ENCODE data around the gene DMRTA1.
"Not testable (repeated sequence)": the region's sequence is repeated elsewhere in the genome, so short reads cannot be mapped to it uniquely, and the experiment has no call there.

DMRTA1 gene

GRCh38 chr9:22446589-22446949 is at the start of gene DMRTA1:
TSS of gene DMRTA1 (plus strand) at chr9:22446824. CDS start at chr9:22447066, 242 bp downstream.
- peak in 1 of 3 experiments; percentile 30 for DNase-seq

DNA sequence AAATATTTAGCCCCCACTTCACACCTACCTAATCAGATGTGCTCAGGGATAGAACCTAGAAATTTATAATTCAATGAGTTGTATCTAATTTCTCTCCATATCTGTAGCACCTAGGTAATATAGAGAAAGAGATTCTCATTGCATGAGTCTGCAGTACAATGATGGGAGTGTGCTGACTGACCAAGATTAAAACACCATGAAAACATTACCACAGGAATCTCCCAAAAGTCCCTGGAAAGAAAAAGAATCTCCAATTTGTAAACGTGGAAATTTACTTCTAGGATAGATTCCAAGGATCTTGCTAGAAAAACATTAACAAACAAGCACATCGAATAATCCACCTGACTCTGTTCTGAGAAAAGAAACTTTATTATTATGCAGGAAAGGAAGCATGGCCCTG is 45.0 kb upstream of the DMRTA1 start:
- no peak for DNase-seq

- DNase-seq = no peak
Measured at GRCh38 chr9:22405869-22406659, 40.6 kb upstream of the DMRTA1 start.

DNA sequence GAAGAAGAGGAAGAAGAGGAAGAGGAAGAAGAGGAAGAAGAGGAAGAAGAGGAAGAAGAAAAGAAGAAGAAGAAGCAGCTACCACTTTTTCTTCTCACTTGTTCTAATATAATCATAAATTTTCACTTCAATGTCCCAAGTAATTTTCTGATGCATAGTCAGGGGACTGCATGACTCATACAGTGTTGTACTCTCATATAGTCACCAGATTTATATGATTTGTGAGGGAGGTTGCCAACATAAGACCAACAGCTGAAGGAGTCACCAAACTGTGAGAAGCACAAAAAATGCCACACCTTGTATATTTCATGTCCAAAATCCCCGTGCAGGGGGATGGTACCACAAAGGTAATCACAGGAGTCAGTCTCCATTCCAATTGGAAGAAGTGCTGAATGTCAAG is 32.7 kb upstream of the DMRTA1 start:
- no peak for DNase-seq

DNA sequence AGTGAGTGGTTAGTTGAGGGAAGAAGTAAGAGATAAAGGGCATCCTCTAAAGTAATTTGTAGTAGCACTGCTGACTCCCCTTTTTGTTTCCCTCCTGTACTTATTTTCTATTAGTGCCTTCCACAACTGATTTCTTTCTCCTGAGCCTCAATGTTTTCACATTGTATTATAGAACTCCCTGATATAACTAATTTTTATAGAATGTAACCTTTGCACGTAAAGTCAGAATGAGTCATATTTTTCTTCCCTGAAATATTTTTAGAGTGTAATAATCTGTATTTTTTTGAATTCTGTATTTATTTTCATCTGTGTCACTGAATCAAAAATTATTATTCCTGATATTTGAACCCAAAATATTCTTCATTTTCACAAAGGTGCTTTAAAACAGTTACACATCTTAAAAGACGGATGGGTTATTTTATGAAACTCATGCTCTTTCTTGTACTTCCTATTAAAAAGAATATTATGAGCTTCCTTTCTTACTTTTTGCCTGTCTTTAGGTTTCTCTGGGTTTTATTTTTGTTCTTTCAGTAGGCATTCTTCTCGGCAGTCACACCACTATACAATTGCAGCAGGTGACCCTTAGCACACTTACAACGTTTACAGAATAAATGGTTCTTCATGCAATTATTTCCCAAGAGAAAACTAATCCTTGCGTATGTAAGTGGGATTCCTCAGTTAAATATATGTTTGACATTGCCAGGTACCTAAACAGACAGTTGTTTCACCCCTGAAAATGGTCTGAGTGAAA is 30.5 kb upstream of the DMRTA1 start:
- DNase-seq = no peak

GRCh38 chr9:22416692-22417060 is 29.9 kb upstream of the DMRTA1 start:
- DNase-seq = no peak

GRCh38 chr9:22423566-22423965 is 23.1 kb upstream of the DMRTA1 start:
- DNase-seq = no peak

DNA sequence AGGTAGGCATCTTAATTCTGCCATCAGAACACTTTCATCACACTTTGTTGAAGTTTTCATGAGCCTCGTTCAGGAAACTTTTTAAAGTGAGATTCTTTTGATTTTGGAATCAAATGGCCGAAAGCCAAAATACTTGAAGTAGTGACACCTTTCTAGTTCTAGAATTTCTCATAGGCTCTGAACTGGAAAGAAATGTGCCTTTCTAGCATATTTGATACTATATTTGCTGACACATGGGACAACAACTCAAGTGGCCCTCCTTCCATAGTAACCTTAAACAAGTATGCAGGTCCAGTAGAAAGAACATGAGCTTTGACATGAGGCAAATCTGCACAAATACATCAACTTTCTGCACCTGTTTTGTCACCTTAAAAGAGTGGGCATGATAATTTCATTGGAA is 22.0 kb upstream of the DMRTA1 start:
- no peak for DNase-seq

GRCh38 chr9:22425551-22425950 is 21.1 kb upstream of the DMRTA1 start:
- DNase-seq = no peak

DNA sequence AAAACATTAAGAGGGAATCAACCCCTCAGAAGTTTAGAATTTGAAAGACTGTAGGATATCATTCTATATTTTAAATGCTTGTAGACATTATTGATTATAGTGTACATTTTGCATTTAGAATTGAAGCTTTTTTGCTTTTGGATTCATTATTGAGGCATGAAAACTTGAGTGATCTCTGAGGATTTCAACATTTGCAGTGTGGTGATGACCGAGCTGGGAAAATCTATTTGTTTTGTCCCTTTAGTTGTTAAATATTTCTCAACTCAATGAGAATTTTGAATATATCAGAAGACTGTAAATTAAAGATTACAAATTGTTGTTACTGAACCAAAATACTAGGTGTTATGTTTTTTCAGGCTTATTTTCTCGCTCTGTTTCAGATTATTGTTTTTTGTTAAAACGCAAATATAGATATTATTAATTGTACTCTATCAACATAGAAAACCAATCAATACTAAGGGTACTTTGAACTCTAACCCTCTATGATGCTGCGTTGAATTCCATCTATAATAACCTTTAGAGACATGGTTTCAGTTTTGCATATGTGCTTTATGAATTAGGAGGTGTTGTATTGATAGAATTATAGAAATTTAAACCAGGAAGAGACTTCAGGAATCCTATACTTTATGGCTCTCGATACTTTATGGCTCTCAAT is 19.3 kb upstream of the DMRTA1 start:
- DNase-seq = no peak

DNA sequence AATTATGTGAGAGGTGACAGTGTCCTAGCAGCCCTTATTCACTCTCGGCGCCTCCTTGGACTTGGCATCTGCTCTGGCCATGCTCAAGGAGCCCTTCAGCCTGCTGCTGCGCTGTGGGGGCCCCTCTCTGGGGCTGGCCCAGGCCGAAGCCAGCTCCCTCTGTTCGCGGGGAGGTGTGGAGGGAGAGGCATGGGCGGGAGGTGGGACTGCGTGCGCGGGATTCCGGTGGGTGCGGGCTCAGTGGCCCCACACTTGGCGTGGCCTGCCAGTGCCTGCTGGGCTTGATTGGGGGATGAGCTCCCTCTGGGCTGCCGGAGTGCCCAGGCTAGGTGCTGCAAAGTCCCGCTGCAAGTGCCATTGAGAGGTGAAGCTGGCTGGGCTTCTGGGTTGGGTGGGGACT is 12.9 kb upstream of the DMRTA1 start:
- no peak for DNase-seq

- not testable (repeated sequence) for DNase-seq
Measured at GRCh38 chr9:22435252-22435651, 11.4 kb upstream of the DMRTA1 start.

- not testable (repeated sequence) for DNase-seq
Measured at GRCh38 chr9:22437461-22438067, 9.1 kb upstream of the DMRTA1 start.

GRCh38 chr9:22440841-22441240 is 5.8 kb upstream of the DMRTA1 start:
- no peak for DNase-seq

DNA sequence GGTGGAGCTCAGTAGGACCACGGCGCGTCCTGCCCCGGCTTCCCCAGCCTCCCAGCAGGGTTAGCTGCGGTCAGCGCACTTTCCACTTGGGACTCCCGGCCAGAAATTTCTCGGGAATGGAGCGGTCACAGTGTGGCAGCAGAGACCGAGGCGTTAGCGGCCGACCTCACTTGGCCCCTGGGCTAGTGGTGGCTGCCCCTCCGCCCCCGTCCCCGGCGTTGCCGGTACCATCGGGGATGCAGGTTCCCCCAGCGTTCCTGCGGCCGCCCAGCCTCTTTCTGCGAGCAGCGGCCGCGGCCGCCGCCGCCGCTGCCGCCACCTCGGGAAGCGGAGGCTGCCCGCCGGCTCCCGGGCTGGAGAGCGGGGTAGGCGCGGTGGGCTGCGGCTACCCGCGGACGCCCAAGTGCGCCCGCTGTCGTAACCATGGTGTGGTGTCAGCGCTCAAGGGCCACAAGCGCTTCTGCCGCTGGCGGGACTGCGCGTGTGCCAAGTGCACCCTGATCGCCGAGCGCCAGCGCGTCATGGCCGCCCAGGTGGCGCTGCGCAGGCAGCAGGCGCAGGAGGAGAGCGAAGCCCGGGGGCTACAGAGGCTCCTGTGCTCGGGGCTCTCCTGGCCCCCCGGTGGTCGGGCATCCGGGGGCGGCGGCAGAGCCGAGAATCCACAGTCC is 460 bp downstream of the DMRTA1 start:
- peak; percentile 21 to 56 (median 32) for DNase-seq

DNA sequence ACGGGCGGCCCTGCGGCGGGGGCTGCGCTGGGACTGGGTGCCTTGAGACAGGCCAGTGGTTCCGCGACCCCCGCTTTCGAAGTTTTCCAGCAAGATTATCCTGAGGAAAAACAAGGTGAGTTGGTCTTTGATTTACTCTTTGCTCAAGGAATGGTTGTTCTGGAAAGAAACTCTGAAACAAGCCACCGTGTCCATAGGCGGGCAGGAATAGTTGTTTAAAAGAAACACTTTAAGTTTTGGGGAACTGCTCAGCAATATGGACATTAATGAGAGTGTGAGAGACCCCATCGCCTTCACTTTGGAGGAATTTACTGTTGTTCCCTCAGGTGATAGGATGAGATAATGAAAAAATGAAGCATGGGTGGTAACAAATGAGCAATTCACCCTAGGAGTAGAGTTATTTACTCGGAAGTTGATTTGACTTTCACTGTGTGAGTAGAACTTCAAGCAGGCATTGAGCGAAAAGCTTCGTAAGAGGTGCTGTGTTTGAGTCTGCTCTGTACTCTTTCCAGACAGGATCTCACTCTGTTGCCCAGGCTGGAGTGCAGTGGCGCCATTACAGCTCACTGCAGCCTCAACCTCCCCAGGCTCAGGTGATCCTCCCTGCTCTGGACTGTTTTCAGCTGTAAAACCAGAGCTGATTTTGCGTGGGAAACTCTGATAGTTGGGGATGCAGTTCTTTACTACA is 1.1 kb downstream of the DMRTA1 start:
- no peak for DNase-seq

DNA sequence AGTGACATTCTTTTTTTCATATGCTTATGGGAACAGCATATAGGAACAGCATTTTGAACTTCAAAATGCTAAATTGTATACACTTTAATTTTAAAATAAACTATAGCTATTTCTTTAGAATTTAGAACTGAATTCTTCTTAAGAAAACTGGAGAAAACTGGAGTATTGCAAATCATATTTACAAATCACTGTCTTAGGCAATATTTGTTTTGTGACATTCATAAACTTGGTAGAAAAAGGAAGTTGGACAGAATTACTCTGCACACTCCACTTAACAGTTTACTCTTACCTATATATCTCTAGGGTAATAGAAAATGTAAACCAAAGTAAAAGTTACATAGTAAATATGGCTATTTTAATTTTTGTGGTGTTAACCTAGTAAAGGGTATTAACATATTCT is 3.1 kb downstream of the DMRTA1 start:
- no peak for DNase-seq

DNA sequence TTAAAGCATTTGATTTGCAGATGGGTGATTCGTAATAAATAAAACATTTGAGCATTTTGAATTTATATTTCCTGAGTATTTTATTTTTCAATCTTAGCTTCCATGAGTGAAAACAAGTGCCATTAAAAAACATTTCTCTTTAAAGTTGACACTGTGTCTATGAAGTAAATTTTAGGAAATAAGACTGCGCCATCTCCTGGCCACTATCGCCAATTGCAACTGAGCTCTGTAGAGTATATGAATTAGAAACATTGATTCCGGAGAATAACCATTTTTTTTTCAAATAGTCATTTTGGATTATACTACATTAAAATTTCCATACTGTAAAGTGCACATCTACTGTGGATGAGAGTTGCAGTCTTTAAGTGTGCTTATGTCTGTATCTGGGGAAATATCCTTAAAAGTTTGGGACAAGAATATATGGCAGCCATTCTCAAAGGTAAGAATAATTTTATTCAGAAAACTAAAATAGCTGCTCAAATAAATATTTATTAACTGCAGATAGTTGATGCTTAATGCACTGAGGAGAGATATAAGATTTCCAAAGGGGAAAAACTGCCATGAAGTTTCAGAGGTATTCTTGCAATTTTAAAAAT is 5.9 kb downstream of the DMRTA1 start:
- peak in 2 of 3 experiments; percentile 16 to 43 for DNase-seq

DNA sequence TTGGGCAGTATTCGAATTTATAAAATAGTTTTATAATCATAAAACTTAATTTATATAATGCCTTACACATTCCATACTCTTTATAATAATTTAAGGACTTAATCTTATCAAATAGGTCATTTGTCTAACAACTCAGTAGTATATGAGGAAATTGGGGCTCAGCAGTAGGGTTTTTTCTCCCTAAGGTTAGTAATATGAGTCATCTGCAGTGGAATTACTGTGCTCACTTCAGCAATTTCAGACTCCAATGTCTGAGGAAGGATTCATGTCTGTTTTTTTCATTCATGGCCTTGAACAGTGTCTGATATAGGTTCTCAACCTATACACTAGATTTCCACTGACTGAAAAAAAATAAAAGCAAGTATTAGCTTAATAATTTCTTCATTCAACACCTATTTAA is 7.4 kb downstream of the DMRTA1 start:
- DNase-seq = no peak

GRCh38 chr9:22455181-22455580 is 8.6 kb downstream of the DMRTA1 start:
- DNase-seq = no peak

- peak in 1 of 3 experiments; percentile 13 for DNase-seq
Measured at GRCh38 chr9:22457448-22457847, 10.8 kb downstream of the DMRTA1 start.

- no peak for DNase-seq
Measured at GRCh38 chr9:22463205-22463604, 16.6 kb downstream of the DMRTA1 start.

Data from NCI-H1417 (cell line).